IMR-90 (cell line): Measurements from ENCODE around the gene SP140L. TPM values are rescaled to one million over a fixed set of nuclear protein-coding genes. Genes with fewer than 3 reads are reported as not detected.

Experiments used
- ATAC-seq: fragments of 200-7000 bp; cut with Tn5 transposase; 2 replicates; pipeline ENCODE4 v1.9.1; 2020; ENCODE audit warnings: low read depth, mild to moderate bottlenecking, moderate library complexity
- BruUV-seq: library from RNA; stranded (reverse); fragments of 400-500 nt; replicated peaks from 2 replicates; lab custom pipeline; 2021; lab: Mats Ljungman, UMichigan
- CTCF ChIA-PET: fragments of 300-600 bp; formaldehyde crosslinking; extraction: SDS; loops from one replicate; lab custom pipeline; 2021; ENCODE audit warnings: antibody characterized with exemption; lab: Yijun Ruan, JAX
- POLR2A ChIA-PET: fragments of 300-600 bp; sonication (Branson Sonifier 250); formaldehyde crosslinking; loops from one replicate; lab custom pipeline; 2022; ENCODE audit warnings: antibody characterized with exemption; ENCODE audit not compliant: unreplicated experiment; lab: Charles Lee
- DNase-seq: peaks from one replicate; pipeline ENCODE4 v3.0.0; 2013
- H2AFZ ChIP-seq: replicated peaks from 2 replicates; pipeline ENCODE3; 2013; ENCODE audit warnings: low read length, mild to moderate bottlenecking; ENCODE audit not compliant: poor library complexity
- H2AK5ac ChIP-seq: 2 replicates; pipeline ENCODE4 v1.6.1; 2013; ENCODE audit warnings: low read depth, low read length, inconsistent platforms
- H2AK9ac ChIP-seq: replicated peaks from 2 replicates; pipeline ENCODE3; 2013; ENCODE audit warnings: mild to moderate bottlenecking, low read depth, low read length, moderate library complexity; ENCODE audit not compliant: poor library complexity
- H2BK120ac ChIP-seq: 2 replicates; pipeline ENCODE4 v1.6.1; 2013; ENCODE audit warnings: low read depth, low read length, inconsistent platforms
- H2BK15ac ChIP-seq: 3 replicates; pipeline ENCODE4 v1.6.1; 2013; ENCODE audit warnings: low read depth, low read length, inconsistent platforms
- H2BK20ac ChIP-seq: 2 replicates; pipeline ENCODE4 v1.6.1; 2013; ENCODE audit warnings: low read depth, mild to moderate bottlenecking, inconsistent platforms, low read length, moderate library complexity
- H2BK5ac ChIP-seq: 2 replicates; pipeline ENCODE4 v1.6.1; 2013; ENCODE audit warnings: mild to moderate bottlenecking, low read depth, low read length, inconsistent platforms; ENCODE audit not compliant: poor library complexity, severe bottlenecking
- H3K14ac ChIP-seq: replicated peaks from 2 replicates; pipeline ENCODE4 v1.6.1; 2013; ENCODE audit warnings: low read depth, low read length, inconsistent platforms
- H3K18ac ChIP-seq: 2 replicates; pipeline ENCODE4 v1.6.1; 2013; ENCODE audit warnings: low read depth, low read length, control low read depth
- H3K23ac ChIP-seq: 2 replicates; pipeline ENCODE4 v1.6.1; 2013; ENCODE audit warnings: low read depth, low read length, inconsistent platforms
- H3K27ac ChIP-seq: 2 replicates; pipeline ENCODE4 v1.5.1; 2013; ENCODE audit warnings: mild to moderate bottlenecking, control low read depth, low read length; ENCODE audit not compliant: insufficient read depth
- H3K27me3 ChIP-seq: 2 replicates; pipeline ENCODE4 v1.6.1; 2013; ENCODE audit warnings: low read length; ENCODE audit not compliant: control insufficient read depth, insufficient read depth
- H3K36me3 ChIP-seq: 2 replicates; pipeline ENCODE4 v1.6.1; 2013; ENCODE audit warnings: low read length, mixed read lengths; ENCODE audit not compliant: control insufficient read depth, insufficient read depth
- H3K4ac ChIP-seq: 2 replicates; pipeline ENCODE4 v1.6.1; 2013; ENCODE audit warnings: low read depth, low read length, inconsistent platforms
- H3K4me1 ChIP-seq: 2 replicates; pipeline ENCODE4 v1.6.1; 2013; ENCODE audit warnings: low read length, mixed read lengths; ENCODE audit not compliant: control insufficient read depth, insufficient read depth
- H3K4me2 ChIP-seq: 2 replicates; pipeline ENCODE4 v1.6.1; 2013; ENCODE audit warnings: low read depth, mild to moderate bottlenecking, control low read depth, low read length, moderate library complexity
- H3K4me3 ChIP-seq: 2 replicates; pipeline ENCODE4 v1.5.1; 2013; ENCODE audit warnings: low read depth, mild to moderate bottlenecking, control low read depth, low read length, moderate library complexity; ENCODE audit not compliant: insufficient read depth
- H3K56ac ChIP-seq: 2 replicates; pipeline ENCODE4 v1.6.1; 2013; ENCODE audit warnings: low read length, inconsistent platforms; ENCODE audit not compliant: insufficient read depth; ENCODE audit errors: extremely low read depth
- H3K79me1 ChIP-seq, 2 experiments: 2 replicates each; pipeline ENCODE4 v1.6.1; 2013; ENCODE audit warnings: low read length in 2 of 2, inconsistent platforms in 1 of 2, low read depth in 1 of 2
- H3K9ac ChIP-seq: 2 replicates; pipeline ENCODE4 v1.6.1; 2013; ENCODE audit warnings: low read depth, low read length, control low read depth
- H3K9me1 ChIP-seq: 2 replicates; pipeline ENCODE4 v1.6.1; 2013; ENCODE audit warnings: low read length, inconsistent platforms; ENCODE audit not compliant: insufficient read depth
- H3K9me3 ChIP-seq: 2 replicates; pipeline ENCODE4 v1.6.1; 2013; ENCODE audit warnings: low read length; ENCODE audit not compliant: control insufficient read depth, insufficient read depth
- H4K20me1 ChIP-seq: 2 replicates; pipeline ENCODE4 v1.6.1; 2013; ENCODE audit warnings: low read length, inconsistent platforms; ENCODE audit not compliant: insufficient read depth
- H4K5ac ChIP-seq: 2 replicates; pipeline ENCODE4 v1.6.1; 2013; ENCODE audit warnings: mild to moderate bottlenecking, low read depth, low read length, control low read depth
- H4K8ac ChIP-seq, 2 experiments: 2 replicates each; pipeline ENCODE4 v1.6.1; 2013; ENCODE audit warnings: low read depth in 2 of 2, low read length in 2 of 2, control low read depth in 1 of 2, inconsistent platforms in 1 of 2
- H4K91ac ChIP-seq: 2 replicates; pipeline ENCODE4 v1.6.1; 2013; ENCODE audit warnings: low read depth, low read length, inconsistent platforms; ENCODE audit not compliant: insufficient read depth
- CEBPB ChIP-seq: IDR thresholded peaks from 2 replicates; pipeline ENCODE4 v1.6.1; 2012; ENCODE audit warnings: low read depth, low read length, improper control_type of control experiment
- CHD1 ChIP-seq: IDR thresholded peaks from 2 replicates; pipeline ENCODE4 v1.6.1; 2012; ENCODE audit warnings: low read depth, low read length, improper control_type of control experiment
- ELK1 ChIP-seq: fragments of 150-350 bp; IDR thresholded peaks from 2 replicates; pipeline ENCODE4 v1.6.1; 2016; ENCODE audit warnings: low read depth, mild to moderate bottlenecking, low read length, moderate library complexity, borderline replicate concordance
- MAZ ChIP-seq: IDR thresholded peaks from 2 replicates; pipeline ENCODE4 v1.6.1; 2012; ENCODE audit warnings: low read depth, mild to moderate bottlenecking, low read length, improper control_type of control experiment, moderate library complexity, borderline replicate concordance
- RFX5 ChIP-seq: IDR thresholded peaks from 2 replicates; pipeline ENCODE4 v1.8.0; 2012; ENCODE audit warnings: low read depth, mild to moderate bottlenecking, low read length, moderate library complexity
- USF2 ChIP-seq: fragments of 150-350 bp; IDR thresholded peaks from 2 replicates; pipeline ENCODE4 v1.6.1; 2017; ENCODE audit warnings: mild to moderate bottlenecking, antibody characterized with exemption, low read length, low read depth
- WGBS, 2 experiments: methylation state at CpG; one replicate each; pipeline versions ENCODE4 v1.1.5 to v1.1.7; 2013; ENCODE audit warnings: missing lambda C conversion rate in 2 of 2; ENCODE audit not compliant: insufficient read length in 1 of 2; ENCODE audit errors: extremely low coverage in 2 of 2; 5-methylcytosine and 5-hydroxymethylcytosine counted together
- dilution Hi-C: fragments of 300-500 bp; cut with HindIII; formaldehyde crosslinking; loops from one replicate; pipeline ENCODE4 v1.14.3; 2018; ENCODE audit warnings: low sequenced_read_pairs; ENCODE audit not compliant: unreplicated experiment
- in situ Hi-C: fragments of 300-500 bp; cut with MboI; formaldehyde crosslinking; loops from 3 replicates; pipeline ENCODE4 v1.14.3; 2019; ENCODE audit warnings: low sequenced_read_pairs, inconsistent platforms, mixed read lengths
- intact Hi-C: fragments of 100-400 bp; cut with micrococcal nuclease; formaldehyde crosslinking; loops from 2 replicates; pipeline ENCODE4 v1.10.0; 2022
- polyA plus RNA-seq, 3 experiments: library from polyadenylated mRNA; depleted of rRNA; stranded (reverse); fragments of >200 nt; gene quantifications; 2 replicates each; pipeline ENCODE4 v1.2.3, GENCODE V29; 2012; ENCODE audit warnings: low replicate concordance in 1 of 3
- total RNA-seq: library from RNA; depleted of rRNA; stranded (reverse); fragments of >200 nt; gene quantifications from 2 replicates; pipeline ENCODE4 v1.2.3, GENCODE V29; 2012

Gene SP140L
- total and polyA plus RNA-seq, 2 of the 4 experiments (the other 2 are of a cell fraction), result 5.4 to 11.2 TPM

DNA sequence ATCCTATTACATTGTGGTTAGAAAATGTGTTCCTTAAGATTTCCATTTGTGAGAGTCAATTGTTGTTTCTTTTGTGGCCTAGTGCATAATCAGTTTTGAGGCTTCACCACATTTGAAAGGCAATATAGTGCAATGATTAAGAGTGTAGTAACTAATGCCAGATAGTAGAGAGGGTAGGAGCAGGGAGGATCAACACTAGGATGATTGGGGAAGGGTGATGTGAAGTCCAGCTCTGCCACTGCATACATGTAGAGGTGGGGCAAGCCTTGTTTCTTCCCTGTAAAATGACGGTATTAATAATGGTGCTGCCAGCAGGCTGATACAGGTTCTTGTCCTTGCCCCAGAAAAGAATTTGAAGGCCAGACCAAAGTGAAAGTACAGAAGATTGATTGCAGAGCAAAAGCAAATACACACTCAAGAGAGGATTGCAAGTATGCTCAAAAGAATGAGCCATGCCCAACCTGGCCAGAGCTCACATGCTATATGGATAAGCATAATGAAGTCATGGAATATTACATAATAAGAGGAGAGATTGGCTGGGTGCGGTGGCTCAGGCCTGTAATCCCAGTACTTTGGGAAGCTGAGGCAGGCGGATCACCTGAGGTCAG lies 97.0 kb downstream of the SP140L start:
- TF ChIP-seq CEBPB (no peak), USF2 (no peak), ELK1 (no peak), MAZ (no peak), RFX5 (no peak), CHD1 (no peak)
- no TSS peak for BruUV-seq
- Histone ChIP-seq H3K27ac (peak overlapping the region; percentile 51; the same call in 1 of the 2 replicates), H3K14ac (no peak overlapping the region), H3K36me3 (peaks cover 2% of the 10 kb centered on the region; the same call in 1 of the 2 replicates), H2BK120ac (no peak overlapping the region), H2AK5ac (peak overlapping the region; percentile 13; the same call in 1 of the 2 replicates), H2AFZ (no peak overlapping the region), H3K4me1 (peaks cover 3% of the 10 kb centered on the region), H3K23ac (no peak overlapping the region), H3K27me3 (no peaks in the 10 kb centered on the region), H2BK15ac (no peak overlapping the region), H3K56ac (no peak overlapping the region), H3K9me1 (peaks cover 8% of the 10 kb centered on the region), H3K9me3 (peaks cover 2% of the 10 kb centered on the region; the same call in 1 of the 2 replicates), H4K91ac (no peak overlapping the region), H3K9ac (peak overlapping the region; percentile 43; the same call in 1 of the 2 replicates), H4K5ac (peak overlapping the region; percentile 50), H3K18ac (no peak overlapping the region), H2AK9ac (no peak overlapping the region), H4K8ac (no peak overlapping the region), H3K4me2 (peak overlapping the region; percentile 87), H3K4me3 (no peak overlapping the region), H3K79me1 (peaks cover 14 to 33% of the 10 kb centered on the region in 2 experiments), H4K20me1 (peaks cover 12% of the 10 kb centered on the region; the same call in 1 of the 2 replicates), H2BK20ac (no peak overlapping the region), H3K4ac (no peak overlapping the region), H2BK5ac (peak overlapping the region; percentile 1)
- dilution Hi-C loops (no loop called here), intact Hi-C loops (no loop called here), in situ Hi-C loops (loop anchor here (25.0 kb wide), 1 partner anchor 388 kb away; no protein-coding TSS in a partner anchor)
- POLR2A ChIA-PET, result no interaction called here
- DNase-seq (peak; percentile 49), ATAC-seq (peak; percentile 63)
- CTCF ChIA-PET, result no interaction called here
- no CpG with 5 or more reads among the region's 3 CpGs for WGBS, 2 experiments
